ENCODE data around the gene PRICKLE3. TPM values are rescaled to one million over a fixed set of nuclear protein-coding genes. Genes with fewer than 3 reads are reported as not detected.
"Not testable (repeated sequence)": the region's sequence is repeated elsewhere in the genome, so short reads cannot be mapped to it uniquely, and the experiment has no call there.

The PRICKLE3 gene
- total RNA-seq, 2 donors from 2014 or later, result 7.5 to 13.2 TPM

GRCh38 chrX:49142264-49142663, 43.9 kb downstream of the PRICKLE3 start:
- H3K4me3 ChIP-seq; ATAC-seq; H3K27ac ChIP-seq; H3K9me3 ChIP-seq; intact Hi-C loops (cut with DNase I); H3K36me3 ChIP-seq (replicated peaks in 1 of 2; ENCODE audit: insufficient read depth in 1 of 2, low read depth in 2 of 2); H3K4me1 ChIP-seq; DNase-seq; H3K27me3 ChIP-seq: not testable (repeated sequence)
- TF ChIP-seq CTCF (IDR thresholded peaks at IDR 0.05), result peak in 6 of 7 experiments; percentile 22 to 44 (median 40)
- WGBS, 2 donors, result 36 to 37% methylated on average over 8 to 9 of the region's 9 CpGs

- ATAC-seq, result no peak
- Histone ChIP-seq H3K27ac (no peak overlapping the region), H3K4me3 (no peak overlapping the region), H3K4me1 (no peaks in the 10 kb centered on the region), H3K27me3 (no peaks in the 10 kb centered on the region), H3K9me3 (peaks cover 0 to 8% (median 0%) of the 10 kb centered on the region in 3 donors), H3K36me3 (replicated peaks in 1 of 2; ENCODE audit: insufficient read depth in 1 of 2, low read depth in 2 of 2) (no peaks in the 10 kb centered on the region)
- intact Hi-C loops (cut with DNase I), result no loop called here
- no peak for DNase-seq
- TF ChIP-seq CTCF (IDR thresholded peaks at IDR 0.05) (no peak), POLR2A (IDR thresholded peaks at IDR 0.05) (no peak)
- whole genome bisulfite sequencing, 2 donors, result 65 to 76% methylated on average over 4 of the region's 4 CpGs
Observed at GRCh38 chrX:49139713-49140112, 46.5 kb downstream of the PRICKLE3 start.

GRCh38 chrX:49137492-49137891, 48.7 kb downstream of the PRICKLE3 start:
- H3K4me1 ChIP-seq, result no peaks in the 10 kb centered on the region
- intact Hi-C loops (cut with DNase I), result no loop called here
- TF ChIP-seq POLR2A (IDR thresholded peaks at IDR 0.05), result no peak
- no peak for TF ChIP-seq CTCF (IDR thresholded peaks at IDR 0.05)
- H3K27me3 ChIP-seq, result no peaks in the 10 kb centered on the region
- DNase-seq (no peak), ATAC-seq (no peak)
- H3K36me3 ChIP-seq (replicated peaks in 1 of 2; ENCODE audit: insufficient read depth in 1 of 2, low read depth in 2 of 2), result no peaks in the 10 kb centered on the region
- no peak overlapping the region for H3K4me3 ChIP-seq
- 80 to 100% methylated on average over 1 of the region's 1 CpG for WGBS, 2 donors
- peaks cover 0 to 8% (median 0%) of the 10 kb centered on the region in 3 donors for H3K9me3 ChIP-seq
- H3K27ac ChIP-seq, result no peak overlapping the region

GRCh38 chrX:49133759-49134158, 52.4 kb downstream of the PRICKLE3 start:
- H3K27me3 ChIP-seq, result no peaks in the 10 kb centered on the region
- no peak for DNase-seq
- no peak overlapping the region for H3K4me3 ChIP-seq
- no peaks in the 10 kb centered on the region for H3K36me3 ChIP-seq (replicated peaks in 1 of 2; ENCODE audit: insufficient read depth in 1 of 2, low read depth in 2 of 2)
- no peak for ATAC-seq
- intact Hi-C loops (cut with DNase I), result no loop called here
- WGBS, 2 donors, result 100% methylated on average over 1 of the region's 1 CpG
- no peaks in the 10 kb centered on the region for H3K4me1 ChIP-seq
- H3K9me3 ChIP-seq, result peaks cover 0 to under 1% (median 0%) of the 10 kb centered on the region in 3 donors
- TF ChIP-seq CTCF (IDR thresholded peaks at IDR 0.05) (no peak), POLR2A (IDR thresholded peaks at IDR 0.05) (no peak)
- H3K27ac ChIP-seq, result no peak overlapping the region

GRCh38 chrX:49132275-49132674, 53.9 kb downstream of the PRICKLE3 start:
- H3K4me1 ChIP-seq; intact Hi-C loops (cut with DNase I); DNase-seq; H3K27me3 ChIP-seq; H3K36me3 ChIP-seq (replicated peaks in 1 of 2; ENCODE audit: insufficient read depth in 1 of 2, low read depth in 2 of 2); H3K27ac ChIP-seq; H3K9me3 ChIP-seq; ATAC-seq; H3K4me3 ChIP-seq: not testable (repeated sequence)
- WGBS, 2 donors, result 93 to 99% methylated on average over 7 of the region's 7 CpGs
